ENCODE measurements around the gene RAD21L1. TPM values are rescaled to one million over a fixed set of nuclear protein-coding genes. Genes with fewer than 3 reads are reported as not detected.

Gene RAD21L1
- total and polyA plus RNA-seq, 2 experiments from 2014 or later, result not detected

DNA sequence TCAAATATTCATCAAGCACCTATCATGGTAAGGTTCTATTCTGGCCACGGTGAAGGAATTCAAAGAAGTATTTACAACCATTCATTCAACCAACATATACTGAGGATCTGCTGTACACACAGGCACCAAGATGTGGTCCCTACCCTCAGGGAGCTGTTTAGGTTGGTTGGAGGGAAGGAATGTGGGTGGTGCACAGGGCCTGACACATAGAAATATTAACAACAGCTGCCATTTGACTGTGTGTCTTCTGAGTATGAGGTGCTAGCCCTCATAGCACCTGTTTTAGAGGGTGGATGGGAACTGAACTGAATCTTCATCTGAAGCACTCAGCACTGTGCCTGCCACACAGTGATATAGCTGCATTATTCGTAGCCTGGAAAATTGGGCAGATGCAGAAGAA, 47.5 kb downstream of the RAD21L1 start:
- Histone ChIP-seq H3K27ac (no peak overlapping the region), H3K9me3 (ENCODE audit: low read depth) (no peaks in the 10 kb centered on the region), H2AFZ (no peak overlapping the region), H3K4me1 (ENCODE audit: insufficient read depth) (no peaks in the 10 kb centered on the region), H4K20me1 (ENCODE audit: insufficient read depth, poor library complexity, severe bottlenecking) (no peaks in the 10 kb centered on the region), H3K79me2 (no peaks in the 10 kb centered on the region), H3K4me3 (no peak overlapping the region), H3K27me3 (no peaks in the 10 kb centered on the region), H3K36me3 (replicated peaks; ENCODE audit: insufficient read depth, low read depth) (no peaks in the 10 kb centered on the region), H3K4me2 (no peak overlapping the region), H3K9me2 (replicated peaks; ENCODE audit: insufficient read depth) (no peaks in the 10 kb centered on the region)
- TF ChIP-seq EZH2phosphoT487 (IDR thresholded peaks at IDR 0.05; ENCODE audit: low read depth, severe bottlenecking, unreplicated experiment) (no peak), EZH2 (IDR thresholded peaks at IDR 0.05; ENCODE audit: borderline replicate concordance) (no peak)
- TF ChIP-seq, protein P1, sequence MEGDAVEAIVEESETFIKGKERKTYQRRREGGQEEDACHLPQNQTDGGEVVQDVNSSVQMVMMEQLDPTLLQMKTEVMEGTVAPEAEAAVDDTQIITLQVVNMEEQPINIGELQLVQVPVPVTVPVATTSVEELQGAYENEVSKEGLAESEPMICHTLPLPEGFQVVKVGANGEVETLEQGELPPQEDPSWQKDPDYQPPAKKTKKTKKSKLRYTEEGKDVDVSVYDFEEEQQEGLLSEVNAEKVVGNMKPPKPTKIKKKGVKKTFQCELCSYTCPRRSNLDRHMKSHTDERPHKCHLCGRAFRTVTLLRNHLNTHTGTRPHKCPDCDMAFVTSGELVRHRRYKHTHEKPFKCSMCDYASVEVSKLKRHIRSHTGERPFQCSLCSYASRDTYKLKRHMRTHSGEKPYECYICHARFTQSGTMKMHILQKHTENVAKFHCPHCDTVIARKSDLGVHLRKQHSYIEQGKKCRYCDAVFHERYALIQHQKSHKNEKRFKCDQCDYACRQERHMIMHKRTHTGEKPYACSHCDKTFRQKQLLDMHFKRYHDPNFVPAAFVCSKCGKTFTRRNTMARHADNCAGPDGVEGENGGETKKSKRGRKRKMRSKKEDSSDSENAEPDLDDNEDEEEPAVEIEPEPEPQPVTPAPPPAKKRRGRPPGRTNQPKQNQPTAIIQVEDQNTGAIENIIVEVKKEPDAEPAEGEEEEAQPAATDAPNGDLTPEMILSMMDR (IDR thresholded peaks at IDR 0.05; ENCODE audit: poor library complexity), result no peak
- 81% methylated on average over 2 of the region's 2 CpGs for WGBS (ENCODE audit: low lambda C conversion rate, missing lambda C conversion rate)
- DNase-seq (ENCODE audit: low spot score), result no peak

DNA sequence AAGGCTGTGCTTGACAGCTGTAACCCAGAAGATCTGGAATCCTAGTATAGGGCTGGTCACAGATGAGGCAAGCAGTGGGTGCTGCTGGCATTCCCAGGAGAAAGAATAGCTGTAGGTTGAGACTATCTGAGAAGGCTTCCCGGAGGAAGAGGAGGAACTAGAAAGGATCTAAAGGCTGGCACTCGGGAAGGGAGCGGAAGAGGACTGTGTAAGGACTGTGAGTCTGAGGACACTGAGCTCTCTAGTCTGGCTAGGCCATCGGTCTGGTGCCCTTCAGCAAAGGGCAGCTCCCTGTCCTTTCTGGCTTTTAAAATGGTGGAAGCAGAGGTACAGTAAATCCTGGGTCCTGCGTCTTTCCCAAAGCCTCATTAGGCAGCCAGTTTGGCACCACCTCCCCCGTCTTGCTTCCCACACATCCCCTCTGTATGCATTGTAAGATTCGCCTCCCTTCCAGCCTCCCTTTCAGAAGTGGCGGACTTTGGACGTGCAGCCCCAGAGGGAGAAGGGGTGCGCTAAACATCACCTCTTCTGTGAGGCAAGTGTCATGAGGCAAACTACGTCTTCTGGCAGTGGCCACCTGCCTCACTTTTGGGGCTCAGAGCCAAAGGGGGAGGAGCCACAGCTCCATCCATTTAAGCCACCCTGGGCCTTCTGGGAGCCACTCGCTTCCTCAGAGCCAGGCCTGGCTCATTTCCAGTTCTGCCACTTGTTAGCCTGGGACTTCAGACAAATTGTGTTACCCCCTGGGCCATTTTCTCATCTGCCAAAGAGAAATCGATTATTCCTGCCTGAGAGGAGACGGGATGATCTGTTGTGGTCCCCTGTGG, 48.9 kb downstream of the RAD21L1 start:
- no peak for TF ChIP-seq EZH2phosphoT487 (IDR thresholded peaks at IDR 0.05; ENCODE audit: low read depth, severe bottlenecking, unreplicated experiment)
- TF ChIP-seq, protein P1 (IDR thresholded peaks at IDR 0.05; ENCODE audit: poor library complexity), result no peak
- no peak for TF ChIP-seq EZH2 (IDR thresholded peaks at IDR 0.05; ENCODE audit: borderline replicate concordance)
- H3K27me3 ChIP-seq, result no peaks in the 10 kb centered on the region
- no peak overlapping the region for H3K4me3 ChIP-seq
- no peaks in the 10 kb centered on the region for H3K36me3 ChIP-seq (replicated peaks; ENCODE audit: insufficient read depth, low read depth)
- H2AFZ ChIP-seq, result no peak overlapping the region
- no peaks in the 10 kb centered on the region for H3K9me3 ChIP-seq (ENCODE audit: low read depth)
- H3K79me2 ChIP-seq, result no peaks in the 10 kb centered on the region
- peak; percentile 4 for DNase-seq (ENCODE audit: low spot score)
- H4K20me1 ChIP-seq (ENCODE audit: insufficient read depth, poor library complexity, severe bottlenecking), result no peaks in the 10 kb centered on the region
- WGBS (ENCODE audit: low lambda C conversion rate, missing lambda C conversion rate), result 94% methylated on average over 14 of the region's 14 CpGs
- no peak overlapping the region for H3K27ac ChIP-seq
- no peaks in the 10 kb centered on the region for H3K9me2 ChIP-seq (replicated peaks; ENCODE audit: insufficient read depth)
- H3K4me1 ChIP-seq (ENCODE audit: insufficient read depth), result no peaks in the 10 kb centered on the region
- no peak overlapping the region for H3K4me2 ChIP-seq

DNA sequence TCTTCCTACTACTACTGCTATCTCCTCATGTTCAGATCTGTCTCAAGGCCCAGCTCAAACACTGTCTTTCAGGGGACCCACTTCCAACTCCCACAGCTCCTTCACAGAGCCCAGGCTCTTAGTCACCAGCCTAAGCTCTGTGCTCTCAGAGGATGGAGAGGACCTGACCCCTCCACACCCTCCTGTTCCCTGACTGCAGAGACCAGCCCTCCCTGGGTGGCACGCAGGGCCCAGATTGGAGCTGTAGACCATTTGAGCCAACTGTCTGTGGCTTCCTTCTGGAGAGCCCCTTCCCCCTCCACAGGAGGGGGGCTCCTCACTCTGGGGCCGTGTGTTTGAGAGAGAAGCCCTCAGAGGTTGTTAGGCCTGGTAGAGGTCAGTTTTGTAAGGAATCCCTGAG, 50.1 kb downstream of the RAD21L1 start:
- no peak overlapping the region for H3K4me2 ChIP-seq

More for the DNA sequence above, 50.1 kb downstream of the RAD21L1 start:
- Histone ChIP-seq H4K20me1 (ENCODE audit: insufficient read depth, poor library complexity, severe bottlenecking) (no peaks in the 10 kb centered on the region), H2AFZ (no peak overlapping the region), H3K4me3 (no peak overlapping the region), H3K79me2 (no peaks in the 10 kb centered on the region), H3K9me2 (replicated peaks; ENCODE audit: insufficient read depth) (no peaks in the 10 kb centered on the region), H3K27me3 (no peaks in the 10 kb centered on the region), H3K9me3 (ENCODE audit: low read depth) (no peaks in the 10 kb centered on the region), H3K4me1 (ENCODE audit: insufficient read depth) (no peaks in the 10 kb centered on the region), H3K36me3 (replicated peaks; ENCODE audit: insufficient read depth, low read depth) (no peaks in the 10 kb centered on the region), H3K27ac (no peak overlapping the region)
- TF ChIP-seq, protein P1 (IDR thresholded peaks at IDR 0.05; ENCODE audit: poor library complexity), result no peak
- TF ChIP-seq EZH2 (IDR thresholded peaks at IDR 0.05; ENCODE audit: borderline replicate concordance) (no peak), EZH2phosphoT487 (IDR thresholded peaks at IDR 0.05; ENCODE audit: low read depth, severe bottlenecking, unreplicated experiment) (no peak)
- no peak for DNase-seq (ENCODE audit: low spot score)
- WGBS (ENCODE audit: low lambda C conversion rate, missing lambda C conversion rate), result 91% methylated on average over 2 of the region's 2 CpGs
